WI38 (cell line): ENCODE data around the gene PADI1.

Experiments used
- H3K4me3 ChIP-seq: 2 replicates; pipeline ENCODE4 v1.5.1; 2011; ENCODE audit warnings: low read depth, mild to moderate bottlenecking, control low read depth, low read length
- CTCF ChIP-seq: IDR thresholded peaks from 2 replicates; pipeline ENCODE4 v1.5.1; 2012; ENCODE audit warnings: low read depth, mild to moderate bottlenecking, control low read depth, low read length

Gene PADI1

GRCh38 chr1:17286646-17287045 lies 81.7 kb downstream of the PADI1 start:
- TF ChIP-seq CTCF: no peak
- no peak overlapping the region for H3K4me3 ChIP-seq

GRCh38 chr1:17287130-17287776 lies 82.3 kb downstream of the PADI1 start:
- TF ChIP-seq CTCF: no peak
- H3K4me3 ChIP-seq: no peak overlapping the region

- TF ChIP-seq CTCF: no peak
- H3K4me3 ChIP-seq: no peak overlapping the region
Measured at GRCh38 chr1:17289721-17290120, 84.8 kb downstream of the PADI1 start.

- no peak for TF ChIP-seq CTCF
- H3K4me3 ChIP-seq: no peak overlapping the region
Measured at GRCh38 chr1:17290553-17290952, 85.6 kb downstream of the PADI1 start.

GRCh38 chr1:17292299-17293160 lies 87.6 kb downstream of the PADI1 start:
- TF ChIP-seq CTCF: no peak
- H3K4me3 ChIP-seq: no peak overlapping the region

- TF ChIP-seq CTCF: no peak
- no peak overlapping the region for H3K4me3 ChIP-seq
Measured at GRCh38 chr1:17293681-17294425, 88.9 kb downstream of the PADI1 start.
